ENCODE data around the gene CAAP1.
"Not testable (repeated sequence)": the region's sequence is repeated elsewhere in the genome, so short reads cannot be mapped to it uniquely, and the experiment has no call there.

The CAAP1 gene

GRCh38 chr9:26904671-26905070, 12.1 kb upstream of the CAAP1 start:
- DNase-seq (ENCODE audit: insufficient read length, low spot score) (no peak), FAIRE-seq (no peak)
- TF ChIP-seq TAF1 (IDR thresholded peaks at IDR 0.05; ENCODE audit: low read depth, low read length) (no peak), POLR2A (IDR thresholded peaks at IDR 0.05; ENCODE audit: low read depth, low read length) (no peak), POU2F2 (IDR thresholded peaks at IDR 0.05; ENCODE audit: low read depth, low read length) (no peak)

GRCh38 chr9:26904070-26904469, 11.5 kb upstream of the CAAP1 start:
- no peak for TF ChIP-seq POLR2AphosphoS5 (IDR thresholded peaks at IDR 0.05; ENCODE audit: low read depth, low read length)
- no peak for TF ChIP-seq TAF1 (IDR thresholded peaks at IDR 0.05; ENCODE audit: low read depth, low read length)
- no peak for TF ChIP-seq POLR2A (IDR thresholded peaks at IDR 0.05; ENCODE audit: low read depth, low read length)
- no peak for TF ChIP-seq PAX5 (IDR thresholded peaks at IDR 0.05; ENCODE audit: insufficient read depth, low read length, severe bottlenecking)
- no peak for FAIRE-seq

GRCh38 chr9:26893030-26893676, 551 bp upstream of the CAAP1 start:
- FAIRE-seq (no peak), DNase-seq (ENCODE audit: insufficient read length, low spot score) (no peak)
- TF ChIP-seq POLR2AphosphoS5 (IDR thresholded peaks at IDR 0.05; ENCODE audit: low read depth, low read length) (no peak), TAF1 (IDR thresholded peaks at IDR 0.05; ENCODE audit: low read depth, low read length) (no peak), POLR2A (IDR thresholded peaks at IDR 0.05; ENCODE audit: low read depth, low read length) (no peak)

More at GRCh38 chr9:26904070-26904469, 11.5 kb upstream of the CAAP1 start:
- no peak for DNase-seq (ENCODE audit: insufficient read length, low spot score)

GRCh38 chr9:26891726-26892125, 876 bp downstream of the CAAP1 start:
- FAIRE-seq (no peak), DNase-seq (ENCODE audit: insufficient read length, low spot score) (peak; percentile 9)
- TF ChIP-seq PAX5 (IDR thresholded peaks at IDR 0.05; ENCODE audit: insufficient read depth, low read length, severe bottlenecking) (no peak), TAF1 (IDR thresholded peaks at IDR 0.05; ENCODE audit: low read depth, low read length) (no peak), POU2F2 (IDR thresholded peaks at IDR 0.05; ENCODE audit: low read depth, low read length) (no peak), POLR2A (IDR thresholded peaks at IDR 0.05; ENCODE audit: low read depth, low read length) (no peak), POLR2AphosphoS5 (IDR thresholded peaks at IDR 0.05; ENCODE audit: low read depth, low read length) (no peak), SPI1 (IDR thresholded peaks at IDR 0.05; ENCODE audit: low read depth, low read length) (no peak)

- FAIRE-seq, result no peak
- DNase-seq (ENCODE audit: insufficient read length, low spot score), result no peak
- TF ChIP-seq PAX5 (IDR thresholded peaks at IDR 0.05; ENCODE audit: insufficient read depth, low read length, severe bottlenecking), result no peak
- TF ChIP-seq TAF1 (IDR thresholded peaks at IDR 0.05; ENCODE audit: low read depth, low read length), result no peak
- no peak for TF ChIP-seq POLR2A (IDR thresholded peaks at IDR 0.05; ENCODE audit: low read depth, low read length)
- TF ChIP-seq POLR2AphosphoS5 (IDR thresholded peaks at IDR 0.05; ENCODE audit: low read depth, low read length), result no peak
- TF ChIP-seq SPI1 (IDR thresholded peaks at IDR 0.05; ENCODE audit: low read depth, low read length), result no peak
- no peak for TF ChIP-seq POU2F2 (IDR thresholded peaks at IDR 0.05; ENCODE audit: low read depth, low read length)
Observed at GRCh38 chr9:26888271-26888670, 4.3 kb downstream of the CAAP1 start.

- FAIRE-seq, result no peak
- no peak for DNase-seq (ENCODE audit: insufficient read length, low spot score)
- TF ChIP-seq PAX5 (IDR thresholded peaks at IDR 0.05; ENCODE audit: insufficient read depth, low read length, severe bottlenecking), result no peak
- TF ChIP-seq POU2F2 (IDR thresholded peaks at IDR 0.05; ENCODE audit: low read depth, low read length), result no peak
- no peak for TF ChIP-seq SPI1 (IDR thresholded peaks at IDR 0.05; ENCODE audit: low read depth, low read length)
- no peak for TF ChIP-seq POLR2A (IDR thresholded peaks at IDR 0.05; ENCODE audit: low read depth, low read length)
- TF ChIP-seq POLR2AphosphoS5 (IDR thresholded peaks at IDR 0.05; ENCODE audit: low read depth, low read length), result no peak
Observed at GRCh38 chr9:26882154-26882553, 10.4 kb downstream of the CAAP1 start.

- DNase-seq (ENCODE audit: insufficient read length, low spot score), result no peak
- FAIRE-seq, result no peak
- TF ChIP-seq POLR2AphosphoS5 (IDR thresholded peaks at IDR 0.05; ENCODE audit: low read depth, low read length), result no peak
- TF ChIP-seq TAF1 (IDR thresholded peaks at IDR 0.05; ENCODE audit: low read depth, low read length), result no peak
- no peak for TF ChIP-seq POU2F2 (IDR thresholded peaks at IDR 0.05; ENCODE audit: low read depth, low read length)
- no peak for TF ChIP-seq POLR2A (IDR thresholded peaks at IDR 0.05; ENCODE audit: low read depth, low read length)
- TF ChIP-seq PAX5 (IDR thresholded peaks at IDR 0.05; ENCODE audit: insufficient read depth, low read length, severe bottlenecking), result no peak
- TF ChIP-seq SPI1 (IDR thresholded peaks at IDR 0.05; ENCODE audit: low read depth, low read length), result no peak
Observed at GRCh38 chr9:26880262-26880661, 12.3 kb downstream of the CAAP1 start.

GRCh38 chr9:26875155-26875554, 17.4 kb downstream of the CAAP1 start:
- not testable (repeated sequence) for FAIRE-seq; DNase-seq (ENCODE audit: insufficient read length, low spot score)

GRCh38 chr9:26870292-26870691, 22.3 kb downstream of the CAAP1 start:
- FAIRE-seq (no peak), DNase-seq (ENCODE audit: insufficient read length, low spot score) (no peak)
- TF ChIP-seq POU2F2 (IDR thresholded peaks at IDR 0.05; ENCODE audit: low read depth, low read length) (no peak), POLR2AphosphoS5 (IDR thresholded peaks at IDR 0.05; ENCODE audit: low read depth, low read length) (no peak), POLR2A (IDR thresholded peaks at IDR 0.05; ENCODE audit: low read depth, low read length) (no peak), TAF1 (IDR thresholded peaks at IDR 0.05; ENCODE audit: low read depth, low read length) (no peak), PAX5 (IDR thresholded peaks at IDR 0.05; ENCODE audit: insufficient read depth, low read length, severe bottlenecking) (no peak), SPI1 (IDR thresholded peaks at IDR 0.05; ENCODE audit: low read depth, low read length) (no peak)

- FAIRE-seq, result no peak
- TF ChIP-seq TAF1 (IDR thresholded peaks at IDR 0.05; ENCODE audit: low read depth, low read length) (no peak), POLR2AphosphoS5 (IDR thresholded peaks at IDR 0.05; ENCODE audit: low read depth, low read length) (no peak), POU2F2 (IDR thresholded peaks at IDR 0.05; ENCODE audit: low read depth, low read length) (no peak), PAX5 (IDR thresholded peaks at IDR 0.05; ENCODE audit: insufficient read depth, low read length, severe bottlenecking) (no peak), SPI1 (IDR thresholded peaks at IDR 0.05; ENCODE audit: low read depth, low read length) (no peak), POLR2A (IDR thresholded peaks at IDR 0.05; ENCODE audit: low read depth, low read length) (no peak)
- DNase-seq (ENCODE audit: insufficient read length, low spot score), result no peak
Observed at GRCh38 chr9:26863074-26863473, 29.5 kb downstream of the CAAP1 start.
